ENCODE data around the gene COL5A1.

Gene COL5A1

DNA sequence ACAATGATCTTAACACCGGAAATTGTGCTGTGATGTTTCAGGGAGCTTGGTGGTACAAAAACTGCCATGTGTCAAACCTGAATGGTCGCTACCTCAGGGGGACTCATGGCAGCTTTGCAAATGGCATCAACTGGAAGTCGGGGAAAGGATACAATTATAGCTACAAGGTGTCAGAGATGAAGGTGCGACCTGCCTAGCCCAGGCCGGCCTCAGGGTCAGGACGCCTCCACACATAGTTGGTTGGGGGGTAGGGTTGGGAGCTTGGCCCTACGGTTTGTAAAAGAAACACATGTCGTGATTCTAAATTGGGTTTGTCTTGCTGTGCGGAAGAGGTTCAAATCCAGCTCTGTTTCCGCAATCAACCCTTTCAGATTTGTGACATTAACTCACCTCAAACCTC is 245.6 kb downstream of the COL5A1 start:
- ATAC-seq, result no peak
- no peak for TF ChIP-seq TOX (CRISPR knock-in tag; IDR thresholded peaks at IDR 0.05; ENCODE audit: borderline replicate concordance)
- no peak for TF ChIP-seq ZC3H10 (CRISPR knock-in tag; IDR thresholded peaks at IDR 0.05)
- TF ChIP-seq, protein P1, sequence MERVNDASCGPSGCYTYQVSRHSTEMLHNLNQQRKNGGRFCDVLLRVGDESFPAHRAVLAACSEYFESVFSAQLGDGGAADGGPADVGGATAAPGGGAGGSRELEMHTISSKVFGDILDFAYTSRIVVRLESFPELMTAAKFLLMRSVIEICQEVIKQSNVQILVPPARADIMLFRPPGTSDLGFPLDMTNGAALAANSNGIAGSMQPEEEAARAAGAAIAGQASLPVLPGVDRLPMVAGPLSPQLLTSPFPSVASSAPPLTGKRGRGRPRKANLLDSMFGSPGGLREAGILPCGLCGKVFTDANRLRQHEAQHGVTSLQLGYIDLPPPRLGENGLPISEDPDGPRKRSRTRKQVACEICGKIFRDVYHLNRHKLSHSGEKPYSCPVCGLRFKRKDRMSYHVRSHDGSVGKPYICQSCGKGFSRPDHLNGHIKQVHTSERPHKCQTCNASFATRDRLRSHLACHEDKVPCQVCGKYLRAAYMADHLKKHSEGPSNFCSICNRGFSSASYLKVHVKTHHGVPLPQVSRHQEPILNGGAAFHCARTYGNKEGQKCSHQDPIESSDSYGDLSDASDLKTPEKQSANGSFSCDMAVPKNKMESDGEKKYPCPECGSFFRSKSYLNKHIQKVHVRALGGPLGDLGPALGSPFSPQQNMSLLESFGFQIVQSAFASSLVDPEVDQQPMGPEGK (CRISPR knock-in tag; IDR thresholded peaks at IDR 0.05; ENCODE audit: borderline replicate concordance), result no peak
- no peak for TF ChIP-seq ZNF565 (CRISPR knock-in tag; conservative IDR thresholded peaks at IDR 0.05; ENCODE audit: low read depth)
- TF ChIP-seq, protein P2, sequence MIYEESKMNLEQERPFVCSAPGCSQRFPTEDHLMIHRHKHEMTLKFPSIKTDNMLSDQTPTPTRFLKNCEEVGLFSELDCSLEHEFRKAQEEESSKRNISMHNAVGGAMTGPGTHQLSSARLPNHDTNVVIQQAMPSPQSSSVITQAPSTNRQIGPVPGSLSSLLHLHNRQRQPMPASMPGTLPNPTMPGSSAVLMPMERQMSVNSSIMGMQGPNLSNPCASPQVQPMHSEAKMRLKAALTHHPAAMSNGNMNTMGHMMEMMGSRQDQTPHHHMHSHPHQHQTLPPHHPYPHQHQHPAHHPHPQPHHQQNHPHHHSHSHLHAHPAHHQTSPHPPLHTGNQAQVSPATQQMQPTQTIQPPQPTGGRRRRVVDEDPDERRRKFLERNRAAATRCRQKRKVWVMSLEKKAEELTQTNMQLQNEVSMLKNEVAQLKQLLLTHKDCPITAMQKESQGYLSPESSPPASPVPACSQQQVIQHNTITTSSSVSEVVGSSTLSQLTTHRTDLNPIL (CRISPR knock-in tag; IDR thresholded peaks at IDR 0.05; ENCODE audit: low read depth), result no peak
- TF ChIP-seq TCF4 (CRISPR knock-in tag; IDR thresholded peaks at IDR 0.05; ENCODE audit: borderline replicate concordance), result no peak
- TF ChIP-seq ZFP30 (CRISPR knock-in tag; IDR thresholded peaks at IDR 0.05), result no peak
- no peak for TF ChIP-seq BACH2 (CRISPR knock-in tag; IDR thresholded peaks at IDR 0.05; ENCODE audit: borderline replicate concordance)
- TF ChIP-seq, protein P3, sequence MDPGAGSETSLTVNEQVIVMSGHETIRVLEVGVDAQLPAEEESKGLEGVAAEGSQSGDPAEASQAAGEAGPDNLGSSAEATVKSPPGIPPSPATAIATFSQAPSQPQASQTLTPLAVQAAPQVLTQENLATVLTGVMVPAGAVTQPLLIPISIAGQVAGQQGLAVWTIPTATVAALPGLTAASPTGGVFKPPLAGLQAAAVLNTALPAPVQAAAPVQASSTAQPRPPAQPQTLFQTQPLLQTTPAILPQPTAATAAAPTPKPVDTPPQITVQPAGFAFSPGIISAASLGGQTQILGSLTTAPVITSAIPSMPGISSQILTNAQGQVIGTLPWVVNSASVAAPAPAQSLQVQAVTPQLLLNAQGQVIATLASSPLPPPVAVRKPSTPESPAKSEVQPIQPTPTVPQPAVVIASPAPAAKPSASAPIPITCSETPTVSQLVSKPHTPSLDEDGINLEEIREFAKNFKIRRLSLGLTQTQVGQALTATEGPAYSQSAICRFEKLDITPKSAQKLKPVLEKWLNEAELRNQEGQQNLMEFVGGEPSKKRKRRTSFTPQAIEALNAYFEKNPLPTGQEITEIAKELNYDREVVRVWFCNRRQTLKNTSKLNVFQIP (CRISPR knock-in tag; IDR thresholded peaks at IDR 0.05; ENCODE audit: borderline replicate concordance, low read depth), result no peak
- no peak for TF ChIP-seq SNAI2 (CRISPR knock-in tag; IDR thresholded peaks at IDR 0.05)
- TF ChIP-seq ISL1 (CRISPR knock-in tag; IDR thresholded peaks at IDR 0.05), result no peak
- TF ChIP-seq PPARA (CRISPR knock-in tag; IDR thresholded peaks at IDR 0.05; ENCODE audit: borderline replicate concordance), result no peak

DNA sequence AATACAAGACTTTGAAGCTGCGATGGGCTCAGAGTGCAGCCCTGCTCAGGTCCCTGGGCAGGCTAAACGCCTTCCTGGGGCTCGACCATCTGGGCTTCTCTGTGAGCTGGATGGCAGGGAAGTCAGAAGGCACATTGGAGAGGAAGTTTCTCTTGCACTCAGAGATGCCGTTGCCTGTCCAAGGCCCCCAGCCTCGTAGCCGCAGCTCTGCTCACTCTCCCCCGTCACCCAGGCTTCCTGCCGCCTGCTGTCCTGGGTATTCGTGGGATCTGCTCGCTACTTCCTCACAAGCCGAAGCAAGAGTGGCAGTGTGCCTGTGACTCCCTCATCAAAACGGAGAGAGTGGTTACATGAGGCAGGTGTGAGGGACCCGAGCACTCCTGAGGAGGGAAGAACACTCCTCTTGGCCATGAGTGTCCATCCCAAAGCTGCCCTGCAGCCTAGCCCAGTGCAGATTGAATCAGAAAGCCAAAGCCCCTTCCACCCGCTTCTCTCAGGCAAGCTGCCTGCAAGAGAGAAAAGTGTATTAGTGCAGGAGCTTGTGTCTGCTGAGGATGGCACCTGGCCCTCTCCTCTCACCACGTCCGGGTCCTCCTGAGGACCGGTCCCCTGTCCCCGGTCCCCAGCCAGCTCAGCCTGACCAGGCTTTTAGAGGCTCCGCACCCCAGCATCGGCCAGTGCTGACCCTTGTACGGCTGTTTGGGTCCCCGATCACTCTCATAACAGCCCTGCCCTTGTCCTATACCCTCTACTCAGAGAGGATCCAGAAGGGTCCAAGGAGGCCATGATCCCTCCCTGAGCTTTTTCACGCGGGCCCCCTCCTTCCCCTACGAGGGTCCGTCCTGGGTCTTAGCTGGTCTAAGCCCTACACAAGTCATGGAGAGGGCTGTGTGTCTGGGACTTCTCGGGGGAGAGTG is 246.3 kb downstream of the COL5A1 start:
- TF ChIP-seq RARB (CRISPR knock-in tag; IDR thresholded peaks at IDR 0.05), result no peak
- no peak for TF ChIP-seq CSDC2 (CRISPR knock-in tag; IDR thresholded peaks at IDR 0.05)
- TF ChIP-seq, protein P2 (CRISPR knock-in tag; IDR thresholded peaks at IDR 0.05; ENCODE audit: low read depth), result no peak
- ATAC-seq, result no peak; the same call in 2 of the 3 replicates

DNA sequence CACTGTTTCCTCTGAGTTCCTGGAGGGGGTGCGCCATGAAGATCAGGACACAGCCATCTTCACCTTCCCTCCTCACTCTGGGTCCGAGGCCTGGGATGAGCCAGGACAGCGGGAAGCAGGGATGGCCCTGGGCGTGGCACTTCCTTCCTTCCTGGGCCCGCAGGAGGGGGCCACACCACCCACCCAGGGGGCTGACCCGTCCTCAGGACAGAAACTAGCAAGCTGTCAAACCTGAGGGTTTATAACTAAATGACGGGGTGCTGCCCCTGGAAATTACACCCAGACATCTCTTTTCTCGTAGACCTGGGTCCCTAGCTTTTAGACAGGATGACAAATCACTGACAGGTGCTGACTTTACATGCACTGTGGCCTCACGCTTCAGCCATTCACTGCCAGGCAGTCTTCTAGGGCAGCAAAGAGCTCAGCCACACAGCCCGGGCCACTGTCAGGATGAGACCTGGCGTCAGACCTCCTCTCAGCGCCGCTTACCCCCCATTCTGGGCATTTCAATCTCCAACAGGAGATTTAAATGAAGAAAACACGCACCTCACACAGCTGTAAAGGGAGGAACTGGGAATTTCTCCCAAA is 247.1 kb downstream of the COL5A1 start:
- no peak for ATAC-seq
- TF ChIP-seq, protein P3 (CRISPR knock-in tag; IDR thresholded peaks at IDR 0.05; ENCODE audit: borderline replicate concordance, low read depth), result no peak
- TF ChIP-seq, protein P2 (CRISPR knock-in tag; IDR thresholded peaks at IDR 0.05; ENCODE audit: low read depth), result no peak
- TF ChIP-seq, protein P4, sequence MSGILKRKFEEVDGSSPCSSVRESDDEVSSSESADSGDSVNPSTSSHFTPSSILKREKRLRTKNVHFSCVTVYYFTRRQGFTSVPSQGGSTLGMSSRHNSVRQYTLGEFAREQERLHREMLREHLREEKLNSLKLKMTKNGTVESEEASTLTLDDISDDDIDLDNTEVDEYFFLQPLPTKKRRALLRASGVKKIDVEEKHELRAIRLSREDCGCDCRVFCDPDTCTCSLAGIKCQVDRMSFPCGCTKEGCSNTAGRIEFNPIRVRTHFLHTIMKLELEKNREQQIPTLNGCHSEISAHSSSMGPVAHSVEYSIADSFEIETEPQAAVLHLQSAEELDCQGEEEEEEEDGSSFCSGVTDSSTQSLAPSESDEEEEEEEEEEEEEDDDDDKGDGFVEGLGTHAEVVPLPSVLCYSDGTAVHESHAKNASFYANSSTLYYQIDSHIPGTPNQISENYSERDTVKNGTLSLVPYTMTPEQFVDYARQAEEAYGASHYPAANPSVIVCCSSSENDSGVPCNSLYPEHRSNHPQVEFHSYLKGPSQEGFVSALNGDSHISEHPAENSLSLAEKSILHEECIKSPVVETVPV (CRISPR knock-in tag; IDR thresholded peaks at IDR 0.05), result no peak
- TF ChIP-seq TCF4 (CRISPR knock-in tag; IDR thresholded peaks at IDR 0.05; ENCODE audit: borderline replicate concordance) (no peak), ZNF8 (CRISPR knock-in tag; IDR thresholded peaks at IDR 0.05) (no peak), ARNTL (CRISPR knock-in tag; IDR thresholded peaks at IDR 0.05; ENCODE audit: borderline replicate concordance, low read depth) (no peak), TOX (CRISPR knock-in tag; IDR thresholded peaks at IDR 0.05; ENCODE audit: borderline replicate concordance) (no peak), ZFP30 (CRISPR knock-in tag; IDR thresholded peaks at IDR 0.05) (no peak), OSR1 (CRISPR knock-in tag; IDR thresholded peaks at IDR 0.05) (no peak), BACH2 (CRISPR knock-in tag; IDR thresholded peaks at IDR 0.05; ENCODE audit: borderline replicate concordance) (no peak), GLIS3 (CRISPR knock-in tag; IDR thresholded peaks at IDR 0.05) (no peak), ZNF565 (CRISPR knock-in tag; conservative IDR thresholded peaks at IDR 0.05; ENCODE audit: low read depth) (no peak), CSDC2 (CRISPR knock-in tag; IDR thresholded peaks at IDR 0.05) (no peak), ZFP3 (CRISPR knock-in tag; IDR thresholded peaks at IDR 0.05) (no peak), RARB (CRISPR knock-in tag; IDR thresholded peaks at IDR 0.05) (no peak), ZC3H10 (CRISPR knock-in tag; IDR thresholded peaks at IDR 0.05) (no peak), ISL1 (CRISPR knock-in tag; IDR thresholded peaks at IDR 0.05) (no peak)

All from SK-N-SH treated with all-trans-retinoic acid at 6 μM for 48 hours (cell line).